Tibial artery (tissue), 4 donors: ENCODE measurements around the gene ANP32D.
"Not testable (repeated sequence)": the region's sequence is repeated elsewhere in the genome, so short reads cannot be mapped to it uniquely, and the experiment has no call there.

ENCODE experiments used
- DNase-seq, 2 donors: peaks; one replicate each; pipeline ENCODE4 v3.0.0-alpha.2; 2019
- H3K27ac ChIP-seq, 2 donors: fragments of 200-600 bp; sonication (generic) in 1 of 2; 1 replicate in 1 of 2; 2 replicates in 1 of 2; pipeline ENCODE4 v1.5.1; 2018 to 2019; ENCODE audit warnings: mild to moderate bottlenecking in 1 of 2
- H3K27me3 ChIP-seq, 2 donors: fragments of 200-600 bp; sonication (generic) in 1 of 2; one replicate each; pipeline versions ENCODE4 v1.5.1 to v1.6.0; 2016 to 2019
- H3K36me3 ChIP-seq, 3 donors: fragments of 200-600 bp; sonication (generic) in 2 of 3; one replicate each; pipeline ENCODE4 v1.5.1; 2016 to 2019; ENCODE audit warnings: mild to moderate bottlenecking in 2 of 3
- H3K4me1 ChIP-seq, 4 donors: fragments of 200-600 bp; sonication (generic) in 2 of 4; 1 replicate in 3 of 4; 2 replicates in 1 of 4; pipeline ENCODE4 v1.5.1; 2016 to 2019
- H3K4me3 ChIP-seq, 2 donors: fragments of 200-600 bp; sonication (generic) in 1 of 2; 1 replicate in 1 of 2; 2 replicates in 1 of 2; pipeline ENCODE4 v1.5.1; 2018 to 2019; ENCODE audit warnings: mild to moderate bottlenecking in 2 of 2
- H3K9me3 ChIP-seq, 3 donors: fragments of 200-600 bp; sonication (generic) in 1 of 3; one replicate each; pipeline ENCODE4 v1.5.1; 2016 to 2019
- intact Hi-C: fragments of 100-400 bp; cut with DNase I; formaldehyde crosslinking; loops from one replicate; pipeline ENCODE4 v1.15.0; 2023; ENCODE audit warnings: low total_unique reads
- TF ChIP-seq, protein P1 (sequence below), 2 experiments: fragments of 200-600 bp in 1 of 2; fragments of 450-650 bp in 1 of 2; IDR thresholded peaks; one replicate each; pipeline ENCODE4 v1.5.1; 2017 to 2019; ENCODE audit warnings: antibody characterized with exemption in 2 of 2, mild to moderate bottlenecking in 1 of 2, moderate library complexity in 1 of 2

Gene ANP32D

GRCh38 chr12:48472259-48472658, at the start of gene ANP32D:
ANP32D (plus strand) TSS chr12:48472559; CDS start chr12:48472665, 106 bp downstream.
- TF ChIP-seq, protein P1, sequence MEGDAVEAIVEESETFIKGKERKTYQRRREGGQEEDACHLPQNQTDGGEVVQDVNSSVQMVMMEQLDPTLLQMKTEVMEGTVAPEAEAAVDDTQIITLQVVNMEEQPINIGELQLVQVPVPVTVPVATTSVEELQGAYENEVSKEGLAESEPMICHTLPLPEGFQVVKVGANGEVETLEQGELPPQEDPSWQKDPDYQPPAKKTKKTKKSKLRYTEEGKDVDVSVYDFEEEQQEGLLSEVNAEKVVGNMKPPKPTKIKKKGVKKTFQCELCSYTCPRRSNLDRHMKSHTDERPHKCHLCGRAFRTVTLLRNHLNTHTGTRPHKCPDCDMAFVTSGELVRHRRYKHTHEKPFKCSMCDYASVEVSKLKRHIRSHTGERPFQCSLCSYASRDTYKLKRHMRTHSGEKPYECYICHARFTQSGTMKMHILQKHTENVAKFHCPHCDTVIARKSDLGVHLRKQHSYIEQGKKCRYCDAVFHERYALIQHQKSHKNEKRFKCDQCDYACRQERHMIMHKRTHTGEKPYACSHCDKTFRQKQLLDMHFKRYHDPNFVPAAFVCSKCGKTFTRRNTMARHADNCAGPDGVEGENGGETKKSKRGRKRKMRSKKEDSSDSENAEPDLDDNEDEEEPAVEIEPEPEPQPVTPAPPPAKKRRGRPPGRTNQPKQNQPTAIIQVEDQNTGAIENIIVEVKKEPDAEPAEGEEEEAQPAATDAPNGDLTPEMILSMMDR (IDR thresholded peaks at IDR 0.05), result no peak
- H3K27me3 ChIP-seq, result no peaks in the 10 kb centered on the region
- intact Hi-C loops, result no loop called here
- H3K36me3 ChIP-seq, result no peaks in the 10 kb centered on the region
- no peaks in the 10 kb centered on the region for H3K4me1 ChIP-seq
- no peak within 1 kb of the TSS for H3K27ac ChIP-seq
- peaks cover 0 to 28% (median 9%) of the 10 kb centered on the region in 3 donors for H3K9me3 ChIP-seq
- H3K4me3 ChIP-seq, result no peak within 1 kb of the TSS
- no peak for DNase-seq

DNA sequence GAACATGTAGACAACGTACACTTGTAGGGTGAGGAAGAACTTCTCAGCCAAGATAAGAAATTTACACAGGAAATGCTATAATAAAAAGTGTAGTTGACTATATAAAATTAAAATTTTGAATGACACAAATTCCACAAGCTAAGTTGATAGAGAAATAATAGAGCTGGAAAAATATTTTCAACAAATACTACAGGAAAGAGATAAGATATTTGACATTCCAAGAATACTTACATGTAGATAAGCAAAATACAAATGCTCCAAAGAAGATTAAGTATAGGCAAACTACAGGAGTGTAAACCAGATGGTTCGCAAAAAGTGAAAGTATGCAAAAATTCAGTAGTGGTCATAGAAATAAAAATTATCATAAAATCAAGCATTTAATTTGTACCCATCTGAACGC, 49.2 kb upstream of the ANP32D start:
- H3K4me3 ChIP-seq, result no peak overlapping the region
- H3K9me3 ChIP-seq, result no peaks in the 10 kb centered on the region
- no peak overlapping the region for H3K27ac ChIP-seq
- H3K4me1 ChIP-seq, result no peaks in the 10 kb centered on the region
- no peak for DNase-seq
- H3K36me3 ChIP-seq, result no peaks in the 10 kb centered on the region
- intact Hi-C loops, result no loop called here
- H3K27me3 ChIP-seq, result no peaks in the 10 kb centered on the region
- TF ChIP-seq, protein P1 (IDR thresholded peaks at IDR 0.05), result no peak

DNA sequence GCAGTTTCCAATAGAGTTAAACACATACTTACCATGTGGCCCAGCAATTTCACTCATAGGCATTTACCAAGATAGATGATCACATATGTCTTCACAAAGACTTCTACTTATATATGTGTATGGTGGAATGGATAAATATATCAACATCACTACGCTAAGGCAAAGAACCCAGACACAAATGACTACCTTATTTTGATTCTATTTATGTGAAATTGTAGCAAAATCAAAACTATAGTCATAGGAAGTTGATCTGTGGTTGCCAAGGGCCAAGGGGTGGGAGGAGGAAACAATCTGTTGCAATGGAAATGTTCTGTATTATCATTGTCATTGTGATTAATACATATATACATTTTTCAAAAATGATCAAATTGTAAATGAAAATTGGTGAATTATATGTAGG, 47.7 kb upstream of the ANP32D start:
- Histone ChIP-seq H3K4me1 (no peaks in the 10 kb centered on the region), H3K4me3 (no peak overlapping the region), H3K27ac (no peak overlapping the region), H3K9me3 (no peaks in the 10 kb centered on the region), H3K36me3 (no peaks in the 10 kb centered on the region), H3K27me3 (no peaks in the 10 kb centered on the region)
- TF ChIP-seq, protein P1 (IDR thresholded peaks at IDR 0.05), result no peak
- intact Hi-C loops, result no loop called here
- no peak for DNase-seq

GRCh38 chr12:48434016-48434415, 38.3 kb upstream of the ANP32D start:
- H3K27me3 ChIP-seq, intact Hi-C loops, H3K4me3 ChIP-seq, H3K27ac ChIP-seq, H3K9me3 ChIP-seq, H3K36me3 ChIP-seq, DNase-seq, H3K4me1 ChIP-seq: not testable (repeated sequence)

DNA sequence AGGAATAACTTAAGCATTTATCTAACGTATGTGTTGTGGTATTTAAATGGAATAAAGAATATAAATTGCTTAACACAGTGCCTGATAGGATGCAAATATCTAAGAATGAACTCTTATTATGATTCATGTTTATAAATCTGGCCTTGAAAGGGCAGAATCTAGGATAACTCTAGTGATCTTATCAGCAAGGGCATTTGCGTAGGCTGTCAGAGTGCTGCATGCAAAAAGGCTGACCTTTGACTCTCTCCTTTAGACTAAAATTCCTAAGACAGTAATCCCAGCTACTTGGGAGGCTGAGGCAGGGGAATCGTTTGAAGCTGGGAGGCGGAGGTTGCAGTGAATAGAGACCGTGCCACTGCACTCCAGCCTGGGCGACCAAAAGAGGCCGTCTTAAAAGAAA, 31.3 kb upstream of the ANP32D start:
- no peak overlapping the region for H3K27ac ChIP-seq
- no peaks in the 10 kb centered on the region for H3K9me3 ChIP-seq
- intact Hi-C loops, result no loop called here
- H3K4me1 ChIP-seq, result no peaks in the 10 kb centered on the region
- DNase-seq, result no peak
- TF ChIP-seq, protein P1 (IDR thresholded peaks at IDR 0.05), result no peak
- no peak overlapping the region for H3K4me3 ChIP-seq
- H3K36me3 ChIP-seq, result no peaks in the 10 kb centered on the region
- H3K27me3 ChIP-seq, result no peaks in the 10 kb centered on the region

DNA sequence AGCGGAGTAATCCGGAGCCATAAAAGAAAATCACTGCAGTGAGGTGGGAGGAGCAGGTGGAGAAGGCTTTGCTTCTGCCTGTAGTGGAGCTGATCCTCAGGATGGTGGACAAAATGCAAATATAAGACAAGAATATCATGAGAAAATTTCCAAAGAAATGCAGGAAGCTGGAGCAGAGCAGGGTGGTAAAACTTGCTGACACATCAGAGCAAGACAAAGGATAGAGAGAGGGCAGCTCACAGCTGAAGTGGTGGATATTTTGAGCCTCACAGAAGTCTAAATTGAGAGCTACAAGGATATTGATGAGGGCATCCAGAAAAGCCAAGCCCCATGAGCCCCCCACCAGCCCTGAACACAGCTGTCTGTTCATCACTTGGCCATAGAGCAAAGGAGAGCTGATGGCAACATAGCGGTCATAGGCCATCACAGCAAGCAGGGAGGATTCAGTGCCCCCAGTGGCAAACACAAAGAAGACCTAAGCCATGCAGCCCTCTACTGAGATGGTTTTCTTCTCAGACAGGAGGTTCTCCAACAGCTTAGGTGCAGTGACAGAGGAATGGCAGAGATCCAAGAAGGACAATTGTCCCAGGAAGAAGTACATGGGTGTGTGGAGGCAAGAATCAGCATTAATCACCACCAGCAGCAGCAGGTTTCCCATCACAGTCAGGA, 30.0 kb upstream of the ANP32D start:
- Histone ChIP-seq H3K9me3 (no peaks in the 10 kb centered on the region), H3K36me3 (no peaks in the 10 kb centered on the region), H3K4me3 (no peak overlapping the region), H3K27me3 (no peaks in the 10 kb centered on the region), H3K4me1 (no peaks in the 10 kb centered on the region), H3K27ac (no peak overlapping the region)
- TF ChIP-seq, protein P1 (IDR thresholded peaks at IDR 0.05), result no peak
- intact Hi-C loops, result no loop called here
- DNase-seq, result no peak
